Measurements from ENCODE around the gene MMP17.

- TF ChIP-seq EP300 (conservative IDR thresholded peaks at IDR 0.05; ENCODE audit: poor library complexity, severe bottlenecking) (no peak), POLR2AphosphoS5 (IDR thresholded peaks at IDR 0.05) (no peak), CTCF (IDR thresholded peaks at IDR 0.05; ENCODE audit: poor library complexity, severe bottlenecking) (no peak), RAD21 (conservative IDR thresholded peaks at IDR 0.05) (no peak), REST (IDR thresholded peaks at IDR 0.05; ENCODE audit: borderline replicate concordance) (no peak), EZH2 (IDR thresholded peaks at IDR 0.05; ENCODE audit: borderline replicate concordance, insufficient read depth, low read length, poor library complexity, severe bottlenecking) (no peak), SMC3 (conservative IDR thresholded peaks at IDR 0.05; ENCODE audit: poor library complexity) (no peak), TAF1 (IDR thresholded peaks at IDR 0.05; ENCODE audit: low read depth) (no peak)
Observed at GRCh38 chr12:131895640-131896079, 67.5 kb downstream of the MMP17 start.

Data from neural cell (in vitro differentiated cells).